RWPE2 (cell line): ENCODE measurements around the gene LELP1.

ENCODE experiments used
- ATAC-seq: fragments of 200-7000 bp; cut with Tn5 transposase; 3 replicates; pipeline ENCODE4 v1.9.1; 2021; ENCODE audit warnings: low read depth
- DNase-seq: peaks from one replicate; pipeline ENCODE4 v3.0.0-alpha.2; 2020; ENCODE audit warnings: low spot score
- H3K27ac ChIP-seq: fragments of 450-650 bp; 2 replicates; pipeline ENCODE4 v1.5.1; 2017; ENCODE audit warnings: mild to moderate bottlenecking; ENCODE audit not compliant: poor library complexity, severe bottlenecking
- H3K27me3 ChIP-seq: fragments of 250-450 bp; sonication (Bioruptor Pico); 2 replicates; pipeline ENCODE4 v1.5.1; 2021; ENCODE audit warnings: mild to moderate bottlenecking, moderate library complexity; ENCODE audit not compliant: insufficient read depth, poor library complexity, severe bottlenecking
- H3K36me3 ChIP-seq: fragments of 250-450 bp; sonication (Bioruptor Pico); 2 replicates; pipeline ENCODE4 v1.5.1; 2020; ENCODE audit warnings: low read depth, mild to moderate bottlenecking, moderate library complexity
- H3K4me1 ChIP-seq: fragments of 250-450 bp; sonication (Bioruptor Pico); 2 replicates; pipeline ENCODE4 v1.5.1; 2021; ENCODE audit warnings: mild to moderate bottlenecking, moderate library complexity; ENCODE audit not compliant: insufficient read depth, poor library complexity, severe bottlenecking
- H3K4me3 ChIP-seq: fragments of 250-450 bp; sonication (Bioruptor Pico); 2 replicates; pipeline ENCODE4 v1.5.1; 2021; ENCODE audit warnings: mild to moderate bottlenecking, moderate library complexity; ENCODE audit not compliant: severe bottlenecking
- H3K9me3 ChIP-seq: fragments of 250-450 bp; sonication (Bioruptor Pico); 2 replicates; pipeline ENCODE4 v1.5.1; 2021; ENCODE audit warnings: mild to moderate bottlenecking, moderate library complexity; ENCODE audit not compliant: severe bottlenecking
- CTCF ChIP-seq: fragments of 450-650 bp; IDR thresholded peaks from one replicate; pipeline ENCODE4 v1.5.1; 2017; ENCODE audit warnings: mild to moderate bottlenecking, moderate library complexity; ENCODE audit not compliant: poor library complexity, severe bottlenecking

LELP1 gene

DNA sequence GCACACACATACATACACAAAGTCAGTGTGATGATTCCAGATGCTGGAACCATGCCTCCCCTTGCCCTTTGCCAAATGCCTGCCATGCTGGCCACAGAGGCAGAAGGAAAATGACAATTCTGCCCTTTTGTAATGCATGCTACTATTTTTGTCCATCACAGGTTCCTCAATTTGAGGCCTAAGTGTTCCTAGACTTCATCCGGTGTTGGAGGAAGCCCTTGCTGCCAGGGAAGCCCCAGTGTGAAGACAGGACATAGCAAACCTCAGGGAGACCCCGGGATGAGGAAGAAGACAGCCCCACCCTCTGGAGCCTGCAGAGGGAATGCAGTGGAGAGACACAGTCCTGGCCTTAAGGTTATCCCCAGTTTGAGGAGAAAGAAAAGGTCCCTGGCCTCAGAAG, 28.6 kb downstream of the LELP1 start:
- Histone ChIP-seq H3K36me3 (no peaks in the 10 kb centered on the region), H3K27ac (no peak overlapping the region), H3K9me3 (no peaks in the 10 kb centered on the region), H3K27me3 (peaks cover 4% of the 10 kb centered on the region), H3K4me1 (no peaks in the 10 kb centered on the region), H3K4me3 (no peak overlapping the region)
- TF ChIP-seq CTCF, result no peak
- DNase-seq (no peak), ATAC-seq (no peak)

- ATAC-seq, result no peak
These were observed 29.3 kb downstream of the LELP1 start for GRCh38 chr1:153232553-153232952.

DNA sequence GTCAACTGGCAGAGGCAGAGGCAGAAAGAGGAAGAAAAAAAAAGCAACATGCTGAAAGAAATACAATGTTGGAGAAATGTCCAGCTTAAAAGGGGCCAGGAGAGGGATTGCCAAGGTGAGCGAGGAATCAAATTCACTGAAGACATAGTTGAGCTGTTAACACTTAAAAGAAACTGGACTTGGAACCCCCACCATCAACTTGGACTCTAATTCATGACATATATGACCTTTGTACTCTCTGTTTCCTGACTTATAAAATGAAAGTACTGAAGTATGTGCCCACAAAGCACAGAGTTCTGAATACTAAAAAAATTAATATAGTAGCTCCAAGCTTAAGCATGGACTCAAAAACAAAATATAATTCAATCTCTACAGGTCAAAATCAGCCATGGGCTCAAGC, 30.2 kb downstream of the LELP1 start:
- H3K36me3 ChIP-seq, result no peaks in the 10 kb centered on the region
- DNase-seq (no peak), ATAC-seq (no peak)
- no peak overlapping the region for H3K4me3 ChIP-seq
- H3K27me3 ChIP-seq, result no peaks in the 10 kb centered on the region
- no peaks in the 10 kb centered on the region for H3K4me1 ChIP-seq
- no peak for TF ChIP-seq CTCF
- H3K27ac ChIP-seq, result no peak overlapping the region
- no peaks in the 10 kb centered on the region for H3K9me3 ChIP-seq

More at GRCh38 chr1:153232553-153232952, 29.3 kb downstream of the LELP1 start:
- DNase-seq, result no peak
- H3K36me3 ChIP-seq, result no peaks in the 10 kb centered on the region
- no peaks in the 10 kb centered on the region for H3K4me1 ChIP-seq
- H3K4me3 ChIP-seq, result no peak overlapping the region
- no peak overlapping the region for H3K27ac ChIP-seq
- no peaks in the 10 kb centered on the region for H3K9me3 ChIP-seq
- H3K27me3 ChIP-seq, result peaks cover 1% of the 10 kb centered on the region
- no peak for TF ChIP-seq CTCF

DNA sequence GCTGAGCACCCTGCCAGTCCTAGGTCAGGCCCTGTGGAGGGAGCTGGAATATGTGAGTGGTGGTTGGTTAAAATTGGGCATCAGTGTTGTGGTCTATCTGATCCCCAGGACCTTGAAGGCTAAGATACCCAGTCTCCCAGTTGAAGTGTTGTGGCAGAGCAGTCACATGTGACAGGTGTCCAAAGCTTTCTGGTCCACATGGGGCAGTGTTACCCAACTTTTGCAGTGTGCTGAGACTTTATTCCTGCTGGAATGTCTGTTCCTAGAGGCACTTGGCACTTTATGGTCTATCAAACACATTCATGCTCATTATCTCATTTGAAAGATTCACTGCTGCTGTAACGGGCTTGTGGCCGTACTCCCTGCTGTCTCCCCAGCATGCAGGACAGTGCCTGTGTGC, 35.3 kb downstream of the LELP1 start:
- TF ChIP-seq CTCF, result peak; percentile 20

GRCh38 chr1:153242160-153242559, 38.9 kb downstream of the LELP1 start:
- no peaks in the 10 kb centered on the region for H3K36me3 ChIP-seq
- ATAC-seq (no peak), DNase-seq (no peak)
- no peak for TF ChIP-seq CTCF
- no peaks in the 10 kb centered on the region for H3K4me1 ChIP-seq
- no peak overlapping the region for H3K27ac ChIP-seq
- no peaks in the 10 kb centered on the region for H3K27me3 ChIP-seq
- no peaks in the 10 kb centered on the region for H3K9me3 ChIP-seq
- H3K4me3 ChIP-seq, result no peak overlapping the region

More for the DNA sequence above, 35.3 kb downstream of the LELP1 start:
- Histone ChIP-seq H3K27me3 (no peaks in the 10 kb centered on the region), H3K36me3 (no peaks in the 10 kb centered on the region), H3K9me3 (no peaks in the 10 kb centered on the region), H3K4me1 (no peaks in the 10 kb centered on the region), H3K27ac (no peak overlapping the region), H3K4me3 (no peak overlapping the region)
- DNase-seq (no peak), ATAC-seq (no peak; the same call in 2 of the 3 replicates)
